T-helper 2 cell treated with Interferon-gamma antibody and Interleukin-4, amounts not matched to agents 5 μg/mL and 100 μg/mL, for 36 hours (primary cell): ENCODE measurements around the gene GMDS.

Source experiments
- DNase-seq: peaks from one replicate; pipeline ENCODE4 v3.0.0; 2021; ENCODE audit warnings: low spot score
- H3K27ac Mint-ChIP-seq: one replicate; pipeline ENCODE4 v1.8.0; 2021; ENCODE audit warnings: mild to moderate bottlenecking, mixed read lengths
- H3K27me3 Mint-ChIP-seq: one replicate; pipeline ENCODE4 v1.8.0; 2021; ENCODE audit warnings: low read depth, mixed read lengths
- H3K36me3 Mint-ChIP-seq: one replicate; pipeline ENCODE4 v1.8.0; 2021; ENCODE audit warnings: low read depth, mixed read lengths
- H3K4me1 Mint-ChIP-seq: one replicate; pipeline ENCODE4 v1.8.0; 2021; ENCODE audit warnings: low read depth, mixed read lengths
- H3K4me3 Mint-ChIP-seq: one replicate; pipeline ENCODE4 v1.8.0; 2022; ENCODE audit warnings: mild to moderate bottlenecking, moderate library complexity, mixed read lengths
- H3K9me3 Mint-ChIP-seq: one replicate; pipeline ENCODE4 v1.8.0; 2021; ENCODE audit warnings: mixed read lengths

Gene GMDS

DNA sequence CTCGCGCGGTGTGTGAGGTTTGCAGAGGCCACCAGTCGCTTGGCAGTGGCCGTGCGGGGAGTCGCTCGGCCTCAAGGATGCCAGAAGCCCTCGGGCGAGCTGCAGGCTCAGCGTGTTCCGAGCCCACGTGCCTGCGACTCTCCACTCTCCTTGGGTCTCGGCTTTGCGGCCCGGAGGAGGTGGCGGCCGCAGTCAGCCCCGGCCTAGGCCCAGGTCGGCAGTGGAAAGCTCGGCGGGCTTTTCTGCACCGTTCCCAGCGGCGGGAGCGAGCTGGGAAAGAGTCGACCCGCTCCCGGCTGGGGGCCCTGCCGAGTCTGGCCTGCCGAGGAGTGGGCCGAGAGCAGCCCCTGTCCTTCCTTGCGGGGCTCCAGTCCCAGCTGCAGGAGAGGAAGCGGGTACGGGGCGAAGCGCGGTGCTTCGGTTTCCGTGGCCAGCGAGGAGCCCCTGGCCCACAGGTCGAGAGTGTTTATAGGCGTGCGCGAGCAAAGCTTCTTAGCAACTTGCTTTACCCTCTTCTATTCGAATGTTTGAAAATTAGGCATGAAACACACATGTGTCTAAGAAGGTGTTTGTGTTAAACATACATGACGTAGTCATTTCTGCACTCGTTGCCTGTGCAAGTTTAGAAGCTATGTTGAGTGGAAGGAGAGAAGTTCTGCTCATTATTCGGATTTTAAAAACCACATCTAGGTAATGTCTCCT is 630.1 kb downstream of the GMDS start:
- H3K36me3 Mint-ChIP-seq: peaks cover 3% of the 10 kb centered on the region
- no peak overlapping the region for H3K27ac Mint-ChIP-seq
- peaks cover 10% of the 10 kb centered on the region for H3K4me1 Mint-ChIP-seq
- peaks cover 58% of the 10 kb centered on the region for H3K27me3 Mint-ChIP-seq
- no peaks in the 10 kb centered on the region for H3K9me3 Mint-ChIP-seq
- no peak for DNase-seq
- no peak overlapping the region for H3K4me3 Mint-ChIP-seq

DNA sequence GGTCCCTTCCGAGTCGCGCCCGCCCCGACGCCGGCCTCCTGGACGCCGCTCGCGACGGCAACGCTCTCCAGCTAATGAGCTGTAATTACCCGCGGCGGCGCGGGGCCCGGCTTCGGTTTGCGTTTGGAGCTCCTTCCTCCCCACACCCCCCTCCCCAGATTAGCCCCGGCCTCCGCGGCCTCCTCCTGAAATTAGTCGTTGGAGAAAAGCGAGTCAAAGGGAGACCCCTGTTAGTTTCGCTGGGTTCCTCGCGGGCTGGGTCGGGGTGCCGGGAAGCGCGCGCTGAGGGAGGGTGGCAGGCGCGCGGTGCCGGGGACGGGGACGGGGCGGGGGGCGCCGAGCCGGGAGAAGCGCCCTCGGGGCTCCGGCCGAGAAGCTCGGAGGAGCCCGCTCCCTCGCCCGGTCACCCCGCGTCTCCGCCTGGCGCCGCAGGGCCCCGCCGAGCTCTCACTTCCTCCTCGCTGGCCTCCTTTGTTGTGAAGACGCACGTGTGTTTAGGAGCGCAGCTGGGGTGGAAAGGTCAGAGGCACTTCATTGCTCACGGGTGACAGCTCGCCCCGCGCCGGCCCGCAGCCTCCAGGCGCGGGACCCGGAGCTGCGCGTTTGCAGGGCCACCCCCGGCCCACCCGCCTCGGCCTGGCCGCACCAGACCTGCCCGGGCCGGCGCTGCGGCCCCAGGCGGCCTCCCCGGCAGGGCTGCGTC is 630.8 kb downstream of the GMDS start:
- H3K27me3 Mint-ChIP-seq: peaks cover 58% of the 10 kb centered on the region
- H3K36me3 Mint-ChIP-seq: peaks cover 3% of the 10 kb centered on the region
- H3K4me3 Mint-ChIP-seq: no peak overlapping the region
- no peak for DNase-seq
- no peak overlapping the region for H3K27ac Mint-ChIP-seq
- no peaks in the 10 kb centered on the region for H3K9me3 Mint-ChIP-seq
- peaks cover 10% of the 10 kb centered on the region for H3K4me1 Mint-ChIP-seq

DNA sequence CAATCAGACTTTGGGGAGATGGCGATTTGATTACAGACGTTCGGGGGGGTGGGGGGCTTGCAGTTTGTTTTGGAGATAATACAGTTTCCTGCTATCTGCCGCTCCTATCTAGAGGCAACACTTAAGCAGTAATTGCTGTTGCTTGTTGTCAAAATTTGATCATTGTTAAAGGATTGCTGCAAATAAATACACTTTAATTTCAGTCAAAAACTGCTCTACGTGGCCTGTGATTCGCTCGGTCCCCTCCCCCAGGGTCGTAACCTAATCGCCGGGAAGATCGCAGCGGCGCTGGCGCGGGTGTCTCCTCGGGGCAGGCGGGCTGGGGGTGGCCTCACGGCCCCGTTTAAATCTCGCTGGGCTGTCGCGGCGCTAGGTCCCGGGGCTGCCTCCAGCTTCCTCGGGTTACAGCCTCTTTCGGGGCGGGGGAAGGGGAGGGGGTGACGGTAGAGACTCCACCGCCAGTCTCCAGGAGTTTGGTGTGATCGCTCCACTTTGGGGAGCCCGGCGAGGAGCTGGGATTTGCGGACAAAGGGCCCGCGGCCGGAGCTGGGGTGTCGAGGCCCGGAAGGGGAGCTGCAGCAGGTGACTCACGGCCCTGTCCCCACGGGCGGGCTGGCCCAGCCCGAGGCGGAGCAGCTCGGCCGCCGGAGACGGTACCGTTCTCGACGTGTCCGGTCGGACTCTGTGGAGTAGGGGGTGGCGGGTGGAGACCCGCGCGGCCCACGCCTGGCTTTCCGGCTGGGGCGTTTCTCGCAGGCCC is 631.5 kb downstream of the GMDS start:
- DNase-seq: no peak
- Mint-ChIP-seq H3K27me3 (peaks cover 61% of the 10 kb centered on the region), H3K9me3 (no peaks in the 10 kb centered on the region), H3K36me3 (peaks cover 3% of the 10 kb centered on the region), H3K27ac (no peak overlapping the region), H3K4me3 (no peak overlapping the region), H3K4me1 (peaks cover 10% of the 10 kb centered on the region)

DNA sequence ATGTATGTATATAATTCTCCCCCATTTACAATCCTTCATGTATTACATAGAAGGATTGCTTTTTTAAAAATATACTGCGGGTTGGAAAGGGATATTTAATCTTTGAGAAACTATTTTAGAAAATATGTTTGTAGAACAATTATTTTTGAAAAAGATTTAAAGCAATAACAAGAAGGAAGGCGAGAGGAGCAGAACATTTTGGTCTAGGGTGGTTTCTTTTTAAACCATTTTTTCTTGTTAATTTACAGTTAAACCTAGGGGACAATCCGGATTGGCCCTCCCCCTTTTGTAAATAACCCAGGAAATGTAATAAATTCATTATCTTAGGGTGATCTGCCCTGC is 632.1 kb downstream of the GMDS start:
- no peak for DNase-seq
- peaks cover 14% of the 10 kb centered on the region for H3K4me1 Mint-ChIP-seq
- H3K9me3 Mint-ChIP-seq: no peaks in the 10 kb centered on the region
- peaks cover 3% of the 10 kb centered on the region for H3K36me3 Mint-ChIP-seq
- H3K4me3 Mint-ChIP-seq: no peak overlapping the region
- no peak overlapping the region for H3K27ac Mint-ChIP-seq
- H3K27me3 Mint-ChIP-seq: peaks cover 61% of the 10 kb centered on the region

DNA sequence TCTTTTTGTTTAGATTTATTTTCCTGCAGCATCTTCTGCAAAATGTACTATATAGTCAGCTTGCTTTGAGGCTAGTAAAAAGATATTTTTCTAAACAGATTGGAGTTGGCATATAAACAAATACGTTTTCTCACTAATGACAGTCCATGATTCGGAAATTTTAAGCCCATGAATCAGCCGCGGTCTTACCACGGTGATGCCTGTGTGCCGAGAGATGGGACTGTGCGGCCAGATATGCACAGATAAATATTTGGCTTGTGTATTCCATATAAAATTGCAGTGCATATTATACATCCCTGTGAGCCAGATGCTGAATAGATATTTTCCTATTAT is 632.5 kb downstream of the GMDS start:
- peak overlapping the region; percentile 77 for H3K4me3 Mint-ChIP-seq
- H3K4me1 Mint-ChIP-seq: peaks cover 14% of the 10 kb centered on the region
- DNase-seq: no peak
- H3K36me3 Mint-ChIP-seq: peaks cover 3% of the 10 kb centered on the region
- H3K9me3 Mint-ChIP-seq: no peaks in the 10 kb centered on the region
- H3K27me3 Mint-ChIP-seq: peaks cover 61% of the 10 kb centered on the region
- H3K27ac Mint-ChIP-seq: no peak overlapping the region

DNA sequence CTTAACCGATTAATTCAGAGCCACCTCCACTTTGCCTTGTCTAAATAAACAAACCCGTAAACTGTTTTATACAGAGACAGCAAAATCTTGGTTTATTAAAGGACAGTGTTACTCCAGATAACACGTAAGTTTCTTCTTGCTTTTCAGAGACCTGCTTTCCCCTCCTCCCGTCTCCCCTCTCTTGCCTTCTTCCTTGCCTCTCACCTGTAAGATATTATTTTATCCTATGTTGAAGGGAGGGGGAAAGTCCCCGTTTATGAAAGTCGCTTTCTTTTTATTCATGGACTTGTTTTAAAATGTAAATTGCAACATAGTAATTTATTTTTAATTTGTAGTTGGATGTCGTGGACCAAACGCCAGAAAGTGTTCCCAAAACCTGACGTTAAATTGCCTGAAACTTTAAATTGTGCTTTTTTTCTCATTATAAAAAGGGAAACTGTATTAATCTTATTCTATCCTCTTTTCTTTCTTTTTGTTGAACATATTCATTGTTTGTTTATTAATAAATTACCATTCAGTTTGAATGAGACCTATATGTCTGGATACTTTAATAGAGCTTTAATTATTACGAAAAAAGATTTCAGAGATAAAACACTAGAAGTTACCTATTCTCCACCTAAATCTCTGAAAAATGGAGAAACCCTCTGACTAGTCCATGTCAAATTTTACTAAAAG is 633.0 kb downstream of the GMDS start:
- Mint-ChIP-seq H3K36me3 (peaks cover 3% of the 10 kb centered on the region), H3K4me3 (peak overlapping the region; percentile 77), H3K27ac (peak overlapping the region; percentile 83), H3K27me3 (peaks cover 61% of the 10 kb centered on the region), H3K4me1 (peaks cover 15% of the 10 kb centered on the region), H3K9me3 (no peaks in the 10 kb centered on the region)
- DNase-seq: no peak

DNA sequence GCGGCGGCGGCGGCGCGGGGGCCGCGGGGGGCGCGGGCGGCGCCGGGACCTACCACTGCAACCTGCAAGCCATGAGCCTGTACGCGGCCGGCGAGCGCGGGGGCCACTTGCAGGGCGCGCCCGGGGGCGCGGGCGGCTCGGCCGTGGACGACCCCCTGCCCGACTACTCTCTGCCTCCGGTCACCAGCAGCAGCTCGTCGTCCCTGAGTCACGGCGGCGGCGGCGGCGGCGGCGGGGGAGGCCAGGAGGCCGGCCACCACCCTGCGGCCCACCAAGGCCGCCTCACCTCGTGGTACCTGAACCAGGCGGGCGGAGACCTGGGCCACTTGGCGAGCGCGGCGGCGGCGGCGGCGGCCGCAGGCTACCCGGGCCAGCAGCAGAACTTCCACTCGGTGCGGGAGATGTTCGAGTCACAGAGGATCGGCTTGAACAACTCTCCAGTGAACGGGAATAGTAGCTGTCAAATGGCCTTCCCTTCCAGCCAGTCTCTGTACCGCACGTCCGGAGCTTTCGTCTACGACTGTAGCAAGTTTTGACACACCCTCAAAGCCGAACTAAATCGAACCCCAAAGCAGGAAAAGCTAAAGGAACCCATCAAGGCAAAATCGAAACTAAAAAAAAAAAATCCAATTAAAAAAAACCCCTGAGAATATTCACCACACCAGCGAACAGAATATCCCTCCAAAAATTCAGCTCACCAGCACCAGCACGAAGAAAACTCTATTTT is 633.7 kb downstream of the GMDS start:
- DNase-seq: no peak
- peak overlapping the region; percentile 77 for H3K4me3 Mint-ChIP-seq
- peak overlapping the region; percentile 83 for H3K27ac Mint-ChIP-seq
- H3K36me3 Mint-ChIP-seq: peaks cover 3% of the 10 kb centered on the region
- no peaks in the 10 kb centered on the region for H3K9me3 Mint-ChIP-seq
- H3K4me1 Mint-ChIP-seq: peaks cover 18% of the 10 kb centered on the region
- peaks cover 61% of the 10 kb centered on the region for H3K27me3 Mint-ChIP-seq

DNA sequence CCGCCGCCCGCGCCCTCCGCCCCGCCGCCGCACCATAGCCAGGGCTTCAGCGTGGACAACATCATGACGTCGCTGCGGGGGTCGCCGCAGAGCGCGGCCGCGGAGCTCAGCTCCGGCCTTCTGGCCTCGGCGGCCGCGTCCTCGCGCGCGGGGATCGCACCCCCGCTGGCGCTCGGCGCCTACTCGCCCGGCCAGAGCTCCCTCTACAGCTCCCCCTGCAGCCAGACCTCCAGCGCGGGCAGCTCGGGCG is 634.2 kb downstream of the GMDS start:
- Mint-ChIP-seq H3K4me3 (no peak overlapping the region), H3K4me1 (peaks cover 18% of the 10 kb centered on the region), H3K27ac (no peak overlapping the region), H3K9me3 (no peaks in the 10 kb centered on the region), H3K27me3 (peaks cover 63% of the 10 kb centered on the region), H3K36me3 (peaks cover 3% of the 10 kb centered on the region)
- no peak for DNase-seq

DNA sequence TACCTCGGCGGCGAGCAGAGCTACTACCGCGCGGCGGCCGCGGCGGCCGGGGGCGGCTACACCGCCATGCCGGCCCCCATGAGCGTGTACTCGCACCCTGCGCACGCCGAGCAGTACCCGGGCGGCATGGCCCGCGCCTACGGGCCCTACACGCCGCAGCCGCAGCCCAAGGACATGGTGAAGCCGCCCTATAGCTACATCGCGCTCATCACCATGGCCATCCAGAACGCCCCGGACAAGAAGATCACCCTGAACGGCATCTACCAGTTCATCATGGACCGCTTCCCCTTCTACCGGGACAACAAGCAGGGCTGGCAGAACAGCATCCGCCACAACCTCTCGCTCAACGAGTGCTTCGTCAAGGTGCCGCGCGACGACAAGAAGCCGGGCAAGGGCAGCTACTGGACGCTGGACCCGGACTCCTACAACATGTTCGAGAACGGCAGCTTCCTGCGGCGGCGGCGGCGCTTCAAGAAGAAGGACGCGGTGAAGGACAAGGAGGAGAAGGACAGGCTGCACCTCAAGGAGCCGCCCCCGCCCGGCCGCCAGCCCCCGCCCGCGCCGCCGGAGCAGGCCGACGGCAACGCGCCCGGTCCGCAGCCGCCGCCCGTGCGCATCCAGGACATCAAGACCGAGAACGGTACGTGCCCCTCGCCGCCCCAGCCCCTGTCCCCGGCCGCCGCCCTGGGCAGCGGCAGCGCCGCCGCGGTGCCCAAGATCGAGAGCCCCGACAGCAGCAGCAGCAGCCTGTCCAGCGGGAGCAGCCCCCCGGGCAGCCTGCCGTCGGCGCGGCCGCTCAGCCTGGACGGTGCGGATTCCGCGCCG is 634.7 kb downstream of the GMDS start:
- Mint-ChIP-seq H3K4me1 (peaks cover 21% of the 10 kb centered on the region), H3K27me3 (peaks cover 63% of the 10 kb centered on the region), H3K27ac (peak overlapping the region; percentile 71), H3K4me3 (peak overlapping the region; percentile 70), H3K36me3 (peaks cover 3% of the 10 kb centered on the region), H3K9me3 (no peaks in the 10 kb centered on the region)
- DNase-seq: no peak

DNA sequence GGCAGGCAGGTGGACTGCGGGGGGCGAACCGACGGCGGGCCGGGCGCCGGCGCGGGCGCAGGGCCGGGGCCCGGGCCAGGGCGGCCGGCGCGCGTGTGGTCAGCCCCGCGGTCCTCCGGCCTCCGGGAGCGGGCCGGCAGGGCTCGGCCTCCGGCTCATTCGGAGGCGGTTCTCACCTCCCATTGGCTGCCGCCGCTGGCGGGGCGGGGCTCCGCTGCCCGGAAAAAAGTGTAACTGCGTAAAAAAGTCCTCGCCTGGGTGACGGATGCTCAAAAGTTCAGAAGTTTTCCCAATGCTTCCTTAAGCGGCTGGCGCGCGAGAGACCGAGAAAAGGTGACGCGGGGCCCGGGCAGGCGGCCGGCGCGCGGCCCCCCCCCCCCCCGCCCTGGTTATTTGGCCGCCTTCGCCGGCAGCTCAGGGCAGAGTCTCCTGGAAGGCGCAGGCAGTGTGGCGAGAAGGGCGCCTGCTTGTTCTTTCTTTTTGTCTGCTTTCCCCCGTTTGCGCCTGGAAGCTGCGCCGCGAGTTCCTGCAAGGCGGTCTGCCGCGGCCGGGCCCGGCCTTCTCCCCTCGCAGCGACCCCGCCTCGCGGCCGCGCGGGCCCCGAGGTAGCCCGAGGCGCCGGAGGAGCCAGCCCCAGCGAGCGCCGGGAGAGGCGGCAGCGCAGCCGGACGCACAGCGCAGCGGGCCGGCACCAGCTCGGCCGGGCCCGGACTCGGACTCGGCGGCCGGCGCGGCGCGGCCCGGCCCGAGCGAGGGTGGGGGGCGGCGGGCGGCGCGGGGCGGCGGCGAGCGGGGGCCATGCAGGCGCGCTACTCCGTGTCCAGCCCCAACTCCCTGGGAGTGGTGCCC is 635.5 kb downstream of the GMDS start, which contains the start of gene FOXC1:
FOXC1 (plus strand) TSS at position 268 of the 849 bp plus-strand sequence; CDS start at position 799, 531 bp downstream.
- Mint-ChIP-seq H3K4me3 (peak within 1 kb of the TSS; percentile 70), H3K9me3 (no peaks in the 10 kb centered on the region), H3K36me3 (peaks cover 3% of the 10 kb centered on the region), H3K27me3 (peaks cover 63% of the 10 kb centered on the region), H3K4me1 (peaks cover 21% of the 10 kb centered on the region), H3K27ac (peak within 1 kb of the TSS; percentile 71)
- DNase-seq: peak; percentile 51

DNA sequence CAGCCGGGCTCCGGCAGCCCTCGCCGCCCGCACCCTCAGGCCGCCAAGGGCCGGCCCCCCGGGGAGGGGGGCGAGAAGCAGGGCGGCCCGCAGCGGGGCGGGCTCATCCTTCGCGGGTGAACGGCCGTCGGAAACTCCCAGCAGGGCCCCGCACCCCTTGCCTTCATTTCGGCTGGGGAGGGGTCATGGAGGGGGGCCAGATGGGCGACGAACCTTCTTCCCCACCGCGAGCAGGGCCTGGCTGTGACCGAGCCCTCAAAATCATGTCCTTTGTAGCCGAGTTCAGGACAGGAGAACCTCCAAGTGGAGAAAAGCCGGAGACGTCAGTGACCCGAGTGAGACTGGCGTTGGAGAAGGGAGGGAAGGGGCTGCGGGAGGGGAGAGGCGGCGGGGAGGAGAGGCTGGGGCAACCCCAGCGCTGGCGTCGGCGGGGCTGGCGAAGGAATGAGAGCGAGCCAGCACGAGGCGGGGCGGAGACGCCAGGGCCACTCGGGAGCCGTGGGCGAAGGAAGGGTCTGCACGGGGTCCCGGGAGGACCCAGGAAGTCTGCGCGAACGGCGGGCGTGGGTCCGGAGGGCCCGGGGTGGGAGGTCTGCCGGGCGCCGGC is 636.3 kb downstream of the GMDS start:
- H3K4me1 Mint-ChIP-seq: peaks cover 21% of the 10 kb centered on the region
- peaks cover 63% of the 10 kb centered on the region for H3K27me3 Mint-ChIP-seq
- H3K9me3 Mint-ChIP-seq: no peaks in the 10 kb centered on the region
- peaks cover 3% of the 10 kb centered on the region for H3K36me3 Mint-ChIP-seq
- H3K27ac Mint-ChIP-seq: no peak overlapping the region
- DNase-seq: no peak
- H3K4me3 Mint-ChIP-seq: no peak overlapping the region
